T-helper 2 cell treated with Interferon-gamma antibody and Interleukin-4, amounts not matched to agents 100 ng/mL and 5 ng/mL, for 36 hours (primary cell): ENCODE measurements around the gene BANP. TPM values are rescaled to one million over a fixed set of nuclear protein-coding genes. Genes with fewer than 3 reads are reported as not detected.
"Not testable (repeated sequence)": the region's sequence is repeated elsewhere in the genome, so short reads cannot be mapped to it uniquely, and the experiment has no call there.

ENCODE experiments used
- intact Hi-C: fragments of 100-400 bp; cut with micrococcal nuclease; formaldehyde crosslinking; loops from one replicate; pipeline ENCODE4 v1.15.1; 2023
- total RNA-seq: library from RNA; stranded (reverse); gene quantifications from 2 replicates; pipeline ENCODE4 v1.2.3, GENCODE V29; 2022

Gene BANP
- total RNA-seq, 1 donor from 2014 or later, result 45.1 TPM

- intact Hi-C loops, result not testable (repeated sequence)
These were observed 92.1 kb downstream of the BANP start for GRCh38 chr16:88043208-88043910.

- intact Hi-C loops, result not testable (repeated sequence)
These were observed 92.9 kb downstream of the BANP start for GRCh38 chr16:88044121-88044581.

GRCh38 chr16:88045361-88045760, 94.1 kb downstream of the BANP start:
- intact Hi-C loops, result not testable (repeated sequence)

GRCh38 chr16:88045820-88046303, 94.6 kb downstream of the BANP start:
- intact Hi-C loops, result no loop called here

GRCh38 chr16:88047462-88047861, 96.2 kb downstream of the BANP start:
- intact Hi-C loops, result no loop called here

GRCh38 chr16:88048985-88049384, 97.8 kb downstream of the BANP start:
- intact Hi-C loops, result no loop called here

GRCh38 chr16:88049561-88050545, 98.6 kb downstream of the BANP start:
- intact Hi-C loops, result no loop called here

- intact Hi-C loops, result no loop called here
These were observed 99.9 kb downstream of the BANP start for GRCh38 chr16:88050952-88051660.

- intact Hi-C loops, result no loop called here
These were observed 101.4 kb downstream of the BANP start for GRCh38 chr16:88052661-88053060.

GRCh38 chr16:88053479-88053878, 102.2 kb downstream of the BANP start:
- intact Hi-C loops, result not testable (repeated sequence)

GRCh38 chr16:88055356-88055755, 104.1 kb downstream of the BANP start:
- intact Hi-C loops, result no loop called here

GRCh38 chr16:88056212-88056611, 105.0 kb downstream of the BANP start:
- intact Hi-C loops, result no loop called here

GRCh38 chr16:88057656-88058055, 106.4 kb downstream of the BANP start:
- intact Hi-C loops, result no loop called here

- intact Hi-C loops, result no loop called here
These were observed 106.9 kb downstream of the BANP start for GRCh38 chr16:88058136-88058535.

- intact Hi-C loops, result no loop called here
These were observed 107.6 kb downstream of the BANP start for GRCh38 chr16:88058817-88059216.

GRCh38 chr16:88059701-88060386, 108.6 kb downstream of the BANP start:
- intact Hi-C loops, result no loop called here

- intact Hi-C loops, result no loop called here
These were observed 109.4 kb downstream of the BANP start for GRCh38 chr16:88060524-88061219.

- intact Hi-C loops, result no loop called here
These were observed 110.3 kb downstream of the BANP start for GRCh38 chr16:88061346-88062110.
